Mucosa of descending colon (tissue), 3 donors: ENCODE measurements around the gene DTX1. TPM values are rescaled to one million over a fixed set of nuclear protein-coding genes. Genes with fewer than 3 reads are reported as not detected.

Experiments
- ATAC-seq: fragments of 200-7000 bp; cut with Tn5 transposase; one replicate; pipeline ENCODE4 v1.9.1; 2020; ENCODE audit warnings: mild to moderate bottlenecking, moderate library complexity
- DNase-seq, 3 donors: peaks; one replicate each; pipeline ENCODE4 v3.0.0-alpha.2; 2020
- H3K36me3 ChIP-seq: fragments of 200-600 bp; one replicate; pipeline ENCODE4 v1.8.0; 2021; ENCODE audit warnings: low read depth, mild to moderate bottlenecking
- H3K4me1 ChIP-seq: fragments of 200-600 bp; one replicate; pipeline ENCODE4 v1.8.0; 2021; ENCODE audit warnings: low read depth, mild to moderate bottlenecking
- H3K4me3 ChIP-seq: fragments of 200-600 bp; one replicate; pipeline ENCODE4 v1.8.0; 2021; ENCODE audit warnings: mild to moderate bottlenecking
- H3K9me3 ChIP-seq: fragments of 200-600 bp; one replicate; pipeline ENCODE4 v1.8.0; 2021; ENCODE audit warnings: mild to moderate bottlenecking
- CTCF ChIP-seq: fragments of 200-600 bp; IDR thresholded peaks from one replicate; pipeline ENCODE4 v1.8.0; 2022; ENCODE audit warnings: antibody characterized with exemption, mild to moderate bottlenecking
- intact Hi-C, 2 donors: fragments of 100-400 bp; cut with DNase I in 1 of 2; cut with micrococcal nuclease in 1 of 2; formaldehyde crosslinking; loops; one replicate each; pipeline versions ENCODE4 v1.11.0 to v1.11.1; 2022; cut with DNase I, micrococcal nuclease
- total RNA-seq, 3 donors: library from RNA; stranded (reverse); fragmentation: NEBNext Ultra II Directional in 2 of 3; extraction: Animal tissue kit (Norgen Biotek cat#: 25700) in 2 of 3; gene quantifications; one replicate each; pipeline versions ENCODE4 v1.2.1 to v1.2.4, GENCODE V29; 2021 to 2023
- donor health status: DM: no; HTN: no; CAD: no; lungs with moderate emphysema.
- donor health status: DM: no; HTN: no; CAD: no.
- donor health status: DM: no; HTN: yes; CAD: no.

Gene DTX1
- total RNA-seq, 3 donors from 2014 or later: 0.67 to 5.9 (median 1.6) TPM

DNA sequence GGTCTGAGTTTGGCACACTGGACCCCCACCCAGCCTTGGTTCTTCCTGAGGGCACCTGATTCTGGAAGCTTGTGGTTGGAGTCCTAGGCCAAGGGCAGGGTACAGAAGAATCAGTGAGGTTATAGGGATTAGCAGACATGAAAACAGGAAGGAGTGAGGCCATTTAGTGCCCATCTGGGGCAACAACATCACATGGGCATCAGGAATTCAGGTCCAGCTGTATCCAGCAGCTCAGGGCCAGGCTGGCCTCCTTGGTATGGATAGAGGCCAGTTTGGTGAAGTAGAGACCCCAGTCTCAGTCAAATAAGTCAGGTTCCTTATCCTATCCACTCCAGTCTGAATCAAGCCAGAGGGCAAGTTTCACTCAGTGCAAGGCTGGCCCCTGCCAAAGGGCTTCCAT lies 42.8 kb downstream of the DTX1 start:
- ATAC-seq (no peak), DNase-seq (no peak)
- TF ChIP-seq CTCF: no peak
- Histone ChIP-seq H3K36me3 (no peaks in the 10 kb centered on the region), H3K4me3 (no peak overlapping the region), H3K4me1 (no peaks in the 10 kb centered on the region), H3K9me3 (no peaks in the 10 kb centered on the region)
- intact Hi-C loops: no loop called here

DNA sequence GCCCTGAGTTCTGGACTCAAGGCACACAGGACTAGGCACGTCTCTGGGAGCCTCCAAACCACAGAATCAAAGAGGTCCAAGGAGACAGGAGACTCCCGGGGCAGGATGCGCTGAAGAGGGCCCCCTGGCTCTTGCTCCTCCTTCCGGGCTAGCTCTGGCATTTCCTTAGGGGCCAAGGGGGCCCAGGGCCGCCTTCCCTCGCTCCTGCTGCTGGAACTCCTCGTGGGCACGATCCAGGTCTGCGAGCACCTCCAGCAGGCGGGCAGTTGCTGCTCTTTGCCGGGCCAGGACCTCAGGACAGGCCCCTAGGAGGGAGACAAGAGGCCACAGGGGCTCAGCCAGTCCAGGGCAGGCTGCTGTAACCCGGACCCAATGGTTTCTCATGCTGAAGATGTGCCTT lies 43.2 kb downstream of the DTX1 start:
- no peak for TF ChIP-seq CTCF
- DNase-seq (no peak), ATAC-seq (no peak)
- Histone ChIP-seq H3K4me1 (no peaks in the 10 kb centered on the region), H3K36me3 (no peaks in the 10 kb centered on the region), H3K9me3 (no peaks in the 10 kb centered on the region), H3K4me3 (no peak overlapping the region)
- intact Hi-C loops: no loop called here

- no peaks in the 10 kb centered on the region for H3K4me1 ChIP-seq
Measured at GRCh38 chr12:113101751-113102150, 45.2 kb downstream of the DTX1 start.

GRCh38 chr12:113102811-113103210 lies 46.3 kb downstream of the DTX1 start:
- intact Hi-C loops: no loop called here
- Histone ChIP-seq H3K9me3 (no peaks in the 10 kb centered on the region), H3K4me3 (no peak overlapping the region), H3K36me3 (no peaks in the 10 kb centered on the region), H3K4me1 (no peaks in the 10 kb centered on the region)
- DNase-seq (no peak), ATAC-seq (no peak)
- no peak for TF ChIP-seq CTCF

More at GRCh38 chr12:113101751-113102150, 45.2 kb downstream of the DTX1 start:
- no peaks in the 10 kb centered on the region for H3K9me3 ChIP-seq
- no peak overlapping the region for H3K4me3 ChIP-seq
- ATAC-seq (no peak), DNase-seq (no peak)
- TF ChIP-seq CTCF: no peak
- H3K36me3 ChIP-seq: no peaks in the 10 kb centered on the region
- intact Hi-C loops: no loop called here

DNA sequence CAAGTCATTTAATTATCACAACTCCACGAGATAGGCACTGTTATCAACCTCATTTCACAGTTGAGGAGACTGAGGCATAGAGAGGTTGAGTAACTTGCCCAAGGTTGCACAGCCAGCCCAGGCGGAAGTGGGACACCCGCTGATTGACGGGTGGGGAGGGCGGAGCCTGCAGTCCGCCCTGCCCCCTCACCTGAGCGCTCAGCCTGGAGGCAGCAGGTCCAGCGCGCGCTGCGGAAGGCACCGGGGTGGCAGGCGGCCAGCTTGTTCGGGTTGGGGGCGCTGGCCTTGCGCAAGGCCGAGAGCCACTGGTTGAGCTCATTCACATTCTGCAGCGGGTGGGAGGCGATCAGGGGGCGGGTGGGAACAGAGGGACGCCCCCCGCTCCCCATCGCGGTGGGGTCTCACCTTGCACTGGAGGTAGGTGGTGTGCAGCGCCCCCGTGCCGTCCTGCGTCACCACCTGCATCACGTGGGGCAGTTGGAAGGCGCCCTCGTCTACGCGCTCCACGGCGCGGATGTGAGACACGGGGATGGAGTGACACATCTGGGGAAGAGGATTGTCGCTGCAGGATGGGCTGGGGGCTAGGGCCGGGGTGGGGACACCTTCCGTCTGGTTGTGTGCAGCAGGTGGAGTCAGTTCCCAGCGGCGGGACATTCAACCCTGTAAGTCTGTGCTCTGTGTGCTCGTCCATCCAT lies 47.4 kb downstream of the DTX1 start:
- no peaks in the 10 kb centered on the region for H3K36me3 ChIP-seq
- ATAC-seq (peak; percentile 77), DNase-seq (peak in 1 of 3 donors; percentile 59)
- TF ChIP-seq CTCF: no peak
- no peaks in the 10 kb centered on the region for H3K4me1 ChIP-seq
- intact Hi-C loops: no loop called here
- H3K9me3 ChIP-seq: no peaks in the 10 kb centered on the region
- H3K4me3 ChIP-seq: no peak overlapping the region
